GM18507 (cell line): Measurements from ENCODE around the gene GARIN5A.

ENCODE experiments used
- DNase-seq: peaks from one replicate; pipeline ENCODE4 v3.0.0; 2011; ENCODE audit warnings: low read depth; ENCODE audit not compliant: insufficient read length; ENCODE audit errors: extremely low spot score
- FAIRE-seq: peaks from 2 replicates; lab custom pipeline; 2011; peaks lifted over from hg19 to GRCh38; lab: Jason Lieb, UNC

GARIN5A gene

DNA sequence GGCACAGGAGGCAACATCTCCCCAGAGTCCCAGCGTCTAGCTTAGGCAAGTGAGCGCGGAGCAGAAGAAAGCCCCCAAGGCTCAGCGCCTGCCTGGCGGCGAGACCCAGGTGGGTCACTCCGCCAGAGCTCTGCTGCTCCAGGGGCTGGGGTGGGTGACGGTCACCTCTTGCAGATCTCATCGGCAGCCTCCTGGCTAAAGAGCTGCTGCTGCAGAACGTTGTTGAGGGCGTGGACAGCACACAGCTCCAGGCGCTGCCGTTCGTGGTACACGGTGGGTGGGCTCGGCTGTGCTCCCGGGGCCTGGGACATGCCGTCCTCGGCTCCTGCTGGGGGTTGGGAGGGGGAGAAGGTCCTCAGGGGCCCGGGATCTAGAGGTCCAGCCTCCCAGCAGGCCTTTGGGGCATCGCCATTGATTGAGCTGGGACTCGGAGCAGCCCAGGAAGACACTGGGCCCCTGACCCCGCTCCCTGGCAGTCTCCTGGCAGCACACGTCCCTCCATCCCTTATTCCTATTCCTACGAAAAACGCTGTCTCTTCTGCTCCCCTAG is 33.5 kb upstream of the GARIN5A start:
- no peak for FAIRE-seq
- no peak for DNase-seq

DNA sequence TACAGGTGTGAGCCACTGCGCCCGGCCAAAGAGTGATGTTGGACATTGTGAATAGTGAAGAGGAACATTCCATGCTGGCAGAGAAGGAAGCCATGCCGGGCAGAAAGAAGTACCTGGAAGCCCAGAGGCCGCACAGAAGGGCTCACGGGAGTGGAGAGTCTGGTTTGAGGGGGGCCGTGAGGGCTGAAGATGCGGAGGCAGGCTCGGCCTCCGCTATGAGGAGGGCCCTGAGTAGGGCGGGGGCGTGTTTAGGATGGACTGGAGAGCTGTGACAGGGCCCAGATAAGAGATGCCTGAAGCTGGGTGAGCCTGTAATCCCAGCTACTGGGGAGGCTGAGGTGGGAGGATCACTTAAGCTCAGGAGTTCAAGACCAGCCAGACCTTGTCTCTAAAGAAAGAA is 32.7 kb upstream of the GARIN5A start:
- FAIRE-seq (no peak), DNase-seq (no peak)

DNA sequence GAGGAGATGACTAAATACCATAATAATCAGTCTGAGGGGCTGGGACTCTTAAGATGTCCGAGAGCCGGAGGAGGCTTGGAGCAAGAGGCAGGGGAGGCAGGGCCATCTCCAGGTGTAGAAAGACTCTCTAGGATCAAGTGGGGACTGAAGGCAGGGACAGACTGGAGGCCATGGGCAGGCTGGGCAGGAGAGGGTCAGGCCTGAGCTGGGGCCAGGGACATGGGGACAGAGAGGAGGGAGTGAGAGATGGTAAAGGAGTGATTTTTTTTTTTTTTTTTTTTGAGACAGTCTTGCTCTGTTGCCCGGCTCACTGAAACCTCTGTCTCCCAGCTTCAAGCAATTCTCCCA is 32.2 kb upstream of the GARIN5A start:
- FAIRE-seq, result no peak

DNA sequence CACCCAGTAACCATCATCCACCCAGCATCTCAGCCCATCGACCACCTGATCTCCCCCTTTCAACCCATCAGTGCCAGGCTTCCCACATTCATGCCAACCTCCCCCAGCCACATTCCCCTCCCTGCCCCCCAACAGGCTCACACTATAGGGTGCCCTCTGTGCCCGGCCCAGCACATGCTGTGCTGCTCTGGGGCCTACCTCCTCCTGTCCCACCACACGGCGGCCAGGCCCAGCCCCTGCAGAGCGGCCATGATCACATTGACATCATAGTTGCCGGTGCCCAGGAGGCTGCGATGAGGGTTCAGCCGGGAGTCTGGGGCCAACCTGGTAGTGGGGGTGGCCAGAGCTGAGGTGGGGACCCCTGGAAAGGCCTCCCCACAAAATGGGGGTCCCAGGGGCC is 30.7 kb upstream of the GARIN5A start:
- no peak for DNase-seq
- FAIRE-seq, result no peak

More for the DNA sequence above, 32.2 kb upstream of the GARIN5A start:
- no peak for DNase-seq

DNA sequence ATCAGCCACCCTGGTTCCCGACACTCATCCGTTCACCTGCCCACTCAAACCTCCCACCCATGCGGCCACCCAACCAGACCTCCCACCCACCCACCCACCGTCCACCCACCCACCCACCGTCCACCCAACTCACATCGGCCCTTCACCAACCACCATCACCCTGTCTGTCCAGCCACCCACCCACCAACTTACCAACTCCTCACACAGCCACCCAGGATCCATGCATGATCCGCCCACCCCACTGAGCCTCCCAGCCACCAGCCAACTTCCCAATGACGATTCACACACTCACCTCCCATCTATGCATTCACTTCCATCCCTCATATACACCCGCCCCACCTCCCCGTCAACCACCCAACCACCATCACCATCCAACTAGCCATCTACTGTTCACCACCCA is 30.1 kb upstream of the GARIN5A start:
- FAIRE-seq, result no peak

DNA sequence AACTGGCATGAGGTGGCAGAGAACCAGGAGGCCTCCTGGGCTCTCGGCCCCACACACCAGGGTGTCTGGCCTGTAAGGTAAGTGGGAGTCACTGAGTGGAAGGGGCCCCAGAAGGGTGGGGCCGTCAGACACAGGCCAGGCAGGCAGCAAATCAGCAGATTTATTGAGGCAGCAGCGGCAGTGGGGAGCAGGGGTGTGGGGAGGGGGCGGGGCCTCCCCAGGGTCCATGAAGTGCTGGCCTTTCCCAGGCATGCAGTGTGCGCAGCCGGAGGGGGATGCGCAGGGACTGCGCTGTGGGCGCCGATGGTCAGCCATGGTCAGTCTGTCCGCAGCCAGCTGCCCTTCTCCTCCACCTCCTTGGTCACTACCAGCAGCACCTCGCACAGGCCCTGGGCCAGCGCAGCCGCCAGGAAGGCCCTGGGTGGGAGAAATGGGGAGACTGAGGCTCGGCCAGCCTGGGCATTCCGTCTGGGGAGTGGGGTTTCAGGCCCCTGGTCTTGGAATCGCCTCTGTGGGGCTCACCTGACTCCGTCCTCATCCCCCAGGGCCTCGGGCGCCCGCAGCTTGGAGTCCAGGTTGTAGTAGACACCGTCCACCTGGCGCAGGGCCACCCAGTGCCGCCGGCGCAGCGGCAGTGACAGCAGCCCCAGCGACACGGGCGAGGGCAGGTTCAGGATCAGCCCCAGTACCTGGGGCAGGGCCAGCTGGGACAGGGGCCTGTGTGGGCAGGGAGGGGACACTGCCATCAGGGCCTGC is 29.4 kb upstream of the GARIN5A start:
- DNase-seq (no peak), FAIRE-seq (no peak)

More for the DNA sequence above, 30.1 kb upstream of the GARIN5A start:
- no peak for DNase-seq

DNA sequence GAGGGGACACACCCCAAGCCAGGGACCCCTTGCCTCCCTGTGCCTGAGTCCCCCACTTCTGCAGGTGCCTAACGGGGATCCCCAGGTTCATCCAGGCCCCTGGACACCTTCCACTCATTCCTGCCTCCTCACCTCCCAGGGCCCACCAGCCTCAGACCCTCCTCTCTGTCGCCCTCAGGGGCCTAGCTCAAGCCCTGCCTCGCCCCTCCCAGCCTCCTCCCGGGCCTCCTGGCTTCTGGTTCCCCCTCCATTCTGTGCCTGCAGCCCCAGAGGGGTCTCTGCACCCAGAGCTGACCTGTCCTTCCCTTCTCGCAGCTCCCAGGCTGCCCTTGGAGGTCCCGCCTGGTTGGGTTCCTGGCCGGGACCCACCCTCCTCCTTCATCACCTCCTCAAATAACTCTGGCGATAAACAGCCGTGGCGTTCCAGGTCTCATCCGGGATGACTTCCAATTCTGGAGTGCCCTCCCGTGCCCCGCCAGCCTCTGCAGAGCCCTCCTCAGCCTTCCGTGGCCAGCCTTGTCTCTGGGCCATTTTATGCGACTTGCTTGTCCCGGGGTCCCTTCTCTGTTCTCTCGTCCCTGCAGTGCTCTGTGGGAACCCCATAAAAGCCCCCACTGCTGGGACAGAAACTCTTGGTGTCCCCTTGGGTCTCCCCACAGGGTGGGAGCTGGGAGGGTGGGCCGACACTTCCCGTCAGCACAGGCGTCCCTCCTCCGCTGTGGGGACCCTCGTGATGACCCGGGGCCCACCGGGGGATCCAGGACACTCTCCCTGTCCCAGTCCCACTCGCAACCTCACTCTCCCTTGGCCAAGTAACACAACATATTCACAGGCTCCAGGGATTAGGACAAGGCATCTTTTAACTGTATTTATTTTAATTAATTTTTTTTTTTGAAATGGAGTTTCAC is 25.2 kb upstream of the GARIN5A start:
- no peak for FAIRE-seq
- DNase-seq, result no peak

DNA sequence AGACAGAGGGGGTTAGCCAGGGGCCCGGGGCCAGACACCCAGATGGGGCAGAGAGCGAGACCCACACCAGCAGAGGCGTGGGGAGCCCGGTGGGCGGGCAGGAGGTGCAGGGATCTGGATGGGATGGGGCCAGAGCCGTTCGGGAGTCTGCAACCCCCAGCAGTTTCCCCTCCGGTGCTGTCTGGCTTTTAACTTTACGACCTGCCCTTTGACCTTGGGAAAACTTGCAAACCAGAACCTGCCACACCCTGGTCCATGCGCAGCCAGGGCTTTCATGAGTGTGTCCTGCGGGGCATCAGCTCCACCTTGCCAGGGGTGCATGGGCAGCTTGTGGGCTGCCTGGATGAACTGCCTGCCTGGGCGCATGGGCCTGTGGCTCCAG is 24.5 kb upstream of the GARIN5A start:
- no peak for DNase-seq
- FAIRE-seq, result no peak

DNA sequence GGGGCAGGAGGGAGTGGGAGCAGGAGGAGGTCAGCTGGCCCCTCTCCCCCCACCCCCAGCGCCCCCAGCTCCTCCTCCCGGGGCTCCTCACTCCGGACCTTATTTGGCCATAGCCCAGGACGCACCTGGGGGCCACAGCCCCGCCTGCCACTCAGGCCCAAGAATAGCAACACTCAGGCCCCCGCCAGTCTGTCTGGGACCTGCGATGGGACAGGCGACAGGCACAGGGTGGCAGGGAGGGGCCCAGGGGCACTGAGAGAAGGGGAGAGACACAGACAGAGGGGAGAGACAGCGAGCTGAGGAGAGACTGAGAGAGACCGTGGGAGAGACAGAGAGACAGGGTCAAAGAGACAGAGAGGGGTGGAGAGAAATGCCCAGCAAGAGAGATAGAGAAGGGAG is 24.1 kb upstream of the GARIN5A start:
- FAIRE-seq (no peak), DNase-seq (no peak)

DNA sequence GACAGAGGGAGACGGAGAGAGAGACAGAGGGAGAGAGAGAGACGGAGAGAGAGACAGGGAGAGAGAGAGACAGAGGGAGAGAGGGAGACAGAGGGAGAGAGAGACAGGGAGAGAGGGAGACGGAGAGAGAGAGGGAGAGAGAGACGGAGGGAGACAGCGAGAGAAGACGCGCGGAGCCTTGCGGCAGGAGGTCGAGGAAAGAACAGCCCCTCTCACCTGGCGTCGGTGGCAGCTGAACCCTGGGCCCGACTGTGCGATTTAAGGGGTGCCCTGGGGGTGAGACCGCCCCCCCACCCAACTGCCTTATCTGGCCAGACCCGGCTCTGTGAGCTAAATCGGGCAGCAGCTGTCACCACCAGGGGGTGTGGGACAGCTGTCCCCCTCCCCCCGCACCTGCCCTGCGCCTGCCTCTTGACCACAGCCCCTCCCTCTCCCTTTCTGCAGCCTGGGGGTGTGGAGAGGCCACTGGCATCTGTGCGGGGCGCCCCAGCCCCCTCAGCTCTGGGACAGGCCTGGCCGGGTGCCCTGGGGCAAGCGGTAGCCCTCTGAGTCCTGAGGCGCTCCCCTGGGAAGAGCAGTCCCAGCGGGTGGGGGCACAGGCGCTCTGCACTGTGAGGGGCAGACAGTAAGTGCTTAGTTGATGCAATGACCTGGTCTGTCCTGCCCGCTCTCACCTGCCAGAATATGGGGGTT is 23.6 kb upstream of the GARIN5A start:
- no peak for FAIRE-seq
- DNase-seq, result no peak

DNA sequence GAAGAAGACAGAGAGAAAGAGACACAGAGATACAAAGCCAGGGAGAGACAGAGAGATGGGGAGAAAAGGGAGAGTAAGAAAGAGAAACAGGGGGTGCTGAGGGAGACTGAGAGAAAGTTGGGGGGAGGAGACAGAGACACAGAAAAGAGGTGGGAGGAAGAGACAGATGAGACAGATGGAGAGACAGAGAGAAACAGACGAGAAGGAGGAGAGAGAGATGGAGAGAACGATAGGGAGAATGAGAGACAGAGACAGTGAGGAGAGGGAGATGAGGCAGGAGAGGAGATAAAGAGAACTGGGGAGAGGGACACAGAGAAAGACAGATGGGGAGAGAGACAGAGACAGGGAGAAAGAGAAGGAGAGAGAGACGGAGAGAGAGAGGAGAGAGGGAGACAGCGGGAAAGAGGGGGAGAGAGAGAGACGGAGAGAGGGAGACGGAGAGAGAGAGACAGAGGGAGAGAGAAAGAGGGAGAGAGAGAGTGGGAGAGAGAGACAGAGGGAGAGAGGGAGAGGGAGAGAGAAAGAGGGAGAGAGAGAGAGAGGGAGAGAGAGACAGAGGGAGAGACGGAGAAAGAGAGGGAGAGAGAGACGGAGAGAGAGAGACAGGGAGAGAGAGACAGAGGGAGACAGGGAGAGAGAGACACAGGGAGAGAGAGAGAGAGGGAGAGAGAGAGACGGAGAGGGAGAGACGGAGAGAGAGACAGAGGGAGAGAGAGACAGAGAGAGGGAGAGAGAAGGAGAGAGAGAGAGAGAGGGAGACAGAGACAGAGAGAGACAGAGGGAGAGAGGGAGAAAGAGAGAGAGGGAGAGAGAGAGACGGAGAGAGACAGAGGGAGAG is 21.8 kb upstream of the GARIN5A start:
- FAIRE-seq (no peak), DNase-seq (no peak)

DNA sequence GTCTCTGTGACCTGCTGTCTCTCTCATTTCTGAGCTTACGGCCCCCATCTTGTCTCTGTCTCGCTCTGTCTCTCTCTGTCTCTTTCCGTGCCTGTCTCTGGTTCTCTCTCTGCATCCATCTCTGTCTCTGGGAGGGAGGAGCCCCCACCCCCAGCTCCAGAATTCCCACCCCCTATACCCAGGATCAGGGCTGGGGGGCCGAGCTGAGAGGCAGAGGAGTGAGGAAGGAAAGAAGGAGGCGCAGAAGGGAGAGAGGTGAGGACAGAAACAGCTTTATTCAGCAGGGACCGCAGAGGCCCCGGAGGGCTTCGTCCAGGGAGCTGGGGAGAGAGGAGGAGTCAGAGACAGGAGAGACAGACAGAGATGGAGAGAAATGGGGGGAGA is 20.4 kb upstream of the GARIN5A start:
- FAIRE-seq (no peak), DNase-seq (no peak)

DNA sequence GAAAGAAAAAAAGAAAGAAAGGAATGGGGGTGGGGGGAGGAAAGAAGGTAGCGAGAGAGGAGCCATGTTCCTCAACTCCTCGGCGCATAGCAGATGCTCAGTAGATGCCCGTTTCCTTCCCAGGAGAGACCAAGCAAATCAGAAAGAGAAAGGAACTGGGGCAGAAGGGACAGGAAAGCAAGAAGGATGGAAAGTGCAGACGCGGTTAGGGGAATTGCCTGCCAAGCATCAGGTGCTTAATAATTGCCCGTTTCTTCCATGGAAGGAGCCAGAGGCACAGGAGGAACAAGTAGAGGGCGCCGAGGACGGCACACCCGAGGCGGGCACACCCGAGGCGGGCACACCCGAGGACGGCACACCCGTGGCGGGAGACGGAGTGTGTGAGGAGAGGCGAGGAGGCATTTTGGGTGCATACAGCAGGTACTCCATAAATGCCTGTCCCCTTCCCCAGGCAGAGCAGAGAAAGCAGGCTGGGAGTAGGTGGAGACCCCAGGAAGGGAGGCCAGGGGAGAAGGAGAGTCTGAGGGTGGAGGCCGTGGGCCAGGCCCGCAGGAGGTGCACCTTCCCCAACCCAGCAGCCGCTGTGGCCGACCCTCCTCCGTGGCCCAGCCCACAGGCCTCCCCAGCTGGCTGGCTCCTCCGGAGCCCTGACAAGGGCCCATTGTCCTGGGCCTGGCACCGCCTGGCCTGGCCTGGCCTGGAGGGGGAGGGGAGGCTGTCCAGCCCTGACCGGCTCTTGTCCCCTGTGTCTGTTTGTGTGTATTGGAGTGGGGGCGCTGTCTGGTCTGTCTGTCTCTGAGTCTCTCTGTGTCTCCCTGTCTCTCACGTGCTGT is 19.8 kb upstream of the GARIN5A start:
- DNase-seq (no peak), FAIRE-seq (no peak)

DNA sequence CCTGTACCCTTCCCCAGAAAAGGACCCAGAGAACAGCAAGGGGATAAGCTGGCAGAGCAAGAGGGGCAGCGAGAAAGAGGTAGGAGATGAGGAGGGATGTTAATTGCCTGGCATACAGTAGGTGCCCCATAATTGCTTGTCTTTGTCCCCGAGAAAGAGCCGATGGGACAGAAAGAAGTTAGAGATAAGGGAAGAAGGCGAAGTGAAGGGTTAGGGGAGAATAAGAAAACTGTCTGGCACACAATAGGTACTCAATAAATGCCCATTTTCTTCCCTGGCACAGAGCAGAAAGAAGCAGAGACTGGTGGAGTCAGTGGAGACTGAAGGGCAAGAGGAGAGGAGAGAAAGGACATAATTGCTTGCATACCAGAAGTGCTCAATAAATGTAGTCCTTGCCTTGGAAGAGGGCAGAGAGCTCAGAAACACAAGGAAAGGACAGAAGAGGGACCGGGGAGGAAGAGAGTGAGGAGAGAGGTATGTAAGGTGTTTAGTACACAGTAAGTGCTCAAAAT is 18.4 kb upstream of the GARIN5A start:
- no peak for DNase-seq
- FAIRE-seq, result no peak

DNA sequence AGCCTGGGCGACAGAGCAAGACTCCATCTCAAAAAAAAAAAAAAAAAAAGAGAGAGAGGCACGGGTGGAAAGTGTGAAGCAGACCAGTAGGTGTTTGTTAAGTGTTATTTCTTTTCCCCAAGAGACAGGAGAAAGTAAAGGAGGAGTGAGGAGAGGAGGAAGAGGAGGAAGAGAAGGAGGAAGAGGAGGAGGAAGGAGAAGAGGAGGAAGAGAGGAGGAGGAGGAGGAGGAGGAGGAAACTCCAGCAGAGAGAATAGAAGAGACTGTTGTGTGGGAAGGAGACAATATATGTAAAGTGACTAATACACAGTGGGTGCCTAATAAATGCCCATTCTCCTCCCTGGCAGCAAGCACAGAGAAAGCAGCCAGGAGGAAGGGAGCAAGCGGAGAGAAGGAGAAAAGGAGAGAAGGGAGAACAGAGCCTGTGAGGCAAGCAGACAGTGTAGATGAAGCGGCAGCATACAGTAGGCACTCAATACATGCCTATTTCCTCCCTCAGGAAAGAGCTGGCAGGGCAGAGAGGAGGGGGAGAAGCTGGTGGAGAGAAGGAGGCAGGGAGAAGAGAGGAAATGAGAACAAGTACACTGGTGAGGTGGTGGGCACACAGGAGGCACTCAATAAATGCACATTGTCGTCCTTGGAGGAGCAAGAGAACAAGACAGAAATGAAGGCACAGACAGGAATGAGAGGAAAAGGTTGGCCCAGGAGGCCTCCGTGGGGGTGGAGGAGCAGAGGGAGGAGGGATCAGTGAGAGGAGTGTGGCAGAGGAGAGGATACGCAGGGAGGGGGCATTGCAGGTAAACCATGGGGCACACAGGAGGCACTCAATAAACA is 17.8 kb upstream of the GARIN5A start:
- DNase-seq (no peak), FAIRE-seq (no peak)

DNA sequence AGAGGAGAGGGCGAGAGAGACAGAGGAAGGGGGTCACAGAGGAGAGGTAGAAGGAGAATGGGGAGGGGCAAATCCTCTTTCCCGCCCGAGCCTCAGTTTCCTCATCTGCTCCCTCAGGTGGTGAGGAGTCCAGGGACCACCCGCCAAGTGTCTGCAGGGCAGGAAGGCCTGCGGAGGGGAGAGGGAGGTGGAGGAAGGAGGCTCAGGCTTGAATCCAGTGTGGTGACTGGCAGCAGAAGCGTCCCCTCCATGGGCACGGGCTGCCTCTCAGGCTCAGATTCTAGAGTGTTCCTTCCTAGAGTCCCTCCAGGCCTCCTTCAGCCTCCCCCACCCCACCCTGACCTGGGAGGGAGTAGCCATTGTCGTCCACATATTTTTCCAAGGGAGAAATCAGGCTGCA is 16.5 kb upstream of the GARIN5A start:
- no peak for DNase-seq

DNA sequence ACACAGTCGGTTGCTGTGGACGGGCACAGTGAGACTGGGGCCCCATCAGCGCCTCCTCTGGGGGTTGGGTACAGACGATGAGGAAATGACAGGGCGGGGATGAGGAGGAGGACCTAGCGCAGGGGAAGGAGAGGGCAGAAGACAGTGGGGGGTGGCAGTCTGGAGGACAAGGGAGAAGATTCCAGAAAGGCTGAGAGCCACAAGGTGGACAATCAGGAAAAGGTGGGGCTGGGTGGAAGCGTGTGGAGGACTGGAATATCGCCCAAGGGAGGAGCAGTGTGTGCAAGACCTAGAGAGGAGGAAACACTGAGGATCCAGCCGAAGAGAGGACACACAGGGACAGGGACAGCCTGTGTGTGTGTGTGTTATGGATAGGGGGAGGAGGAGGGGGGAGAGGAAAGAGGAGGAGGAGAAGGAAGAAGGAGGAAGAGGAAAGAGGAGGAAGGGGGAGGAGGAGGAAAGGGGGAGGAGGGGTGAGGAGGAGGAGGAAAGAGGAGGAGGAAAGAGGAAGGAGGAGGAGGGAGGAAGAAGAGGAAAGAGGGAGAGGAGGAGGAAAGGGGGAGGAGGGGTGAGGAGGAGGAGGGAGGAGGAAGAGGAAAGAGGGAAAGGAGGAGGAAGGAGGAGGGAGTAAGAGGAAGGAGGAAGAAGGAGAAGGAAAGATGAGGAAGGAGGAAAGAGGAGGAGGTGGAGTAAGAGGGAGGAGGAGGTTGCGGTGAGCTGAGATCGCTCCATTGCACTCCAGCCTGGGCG is 15.8 kb upstream of the GARIN5A start:
- no peak for DNase-seq
- no peak for FAIRE-seq

More for the DNA sequence above, 16.5 kb upstream of the GARIN5A start:
- FAIRE-seq, result no peak
